ENCODE measurements around the gene RMND1. TPM values are rescaled to one million over a fixed set of nuclear protein-coding genes. Genes with fewer than 3 reads are reported as not detected.

RMND1 gene
- total and polyA plus RNA-seq, 2 of the 13 experiments (the other 11 are each of a cell fraction or from before 2014, with no cell fraction given) = 34.0 to 72.5 TPM

DNA sequence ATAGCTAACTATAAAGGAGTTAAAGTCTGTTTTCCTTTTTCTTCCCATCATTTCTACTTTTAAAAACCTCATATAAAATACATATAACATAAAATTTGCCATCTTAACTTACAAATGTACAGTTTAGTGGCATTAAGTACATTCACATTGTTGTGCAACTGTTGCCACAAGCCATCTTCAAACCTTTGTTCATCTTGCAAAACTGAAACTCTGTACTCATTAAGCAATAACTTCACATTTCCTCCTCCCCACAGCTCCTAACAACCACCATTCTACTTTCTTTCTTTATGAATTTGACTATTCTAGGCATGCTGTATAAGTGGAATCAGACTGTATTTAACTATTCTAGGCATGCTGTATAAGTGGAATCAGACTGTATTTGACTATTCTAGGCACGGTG is 46.4 kb upstream of the RMND1 start (continued):
- no peak for TF ChIP-seq GMEB1 (CRISPR knock-in tag; IDR thresholded peaks at IDR 0.05; ENCODE audit: borderline replicate concordance)
- TF ChIP-seq, protein P1, sequence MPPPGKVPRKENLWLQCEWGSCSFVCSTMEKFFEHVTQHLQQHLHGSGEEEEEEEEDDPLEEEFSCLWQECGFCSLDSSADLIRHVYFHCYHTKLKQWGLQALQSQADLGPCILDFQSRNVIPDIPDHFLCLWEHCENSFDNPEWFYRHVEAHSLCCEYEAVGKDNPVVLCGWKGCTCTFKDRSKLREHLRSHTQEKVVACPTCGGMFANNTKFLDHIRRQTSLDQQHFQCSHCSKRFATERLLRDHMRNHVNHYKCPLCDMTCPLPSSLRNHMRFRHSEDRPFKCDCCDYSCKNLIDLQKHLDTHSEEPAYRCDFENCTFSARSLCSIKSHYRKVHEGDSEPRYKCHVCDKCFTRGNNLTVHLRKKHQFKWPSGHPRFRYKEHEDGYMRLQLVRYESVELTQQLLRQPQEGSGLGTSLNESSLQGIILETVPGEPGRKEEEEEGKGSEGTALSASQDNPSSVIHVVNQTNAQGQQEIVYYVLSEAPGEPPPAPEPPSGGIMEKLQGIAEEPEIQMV (CRISPR knock-in tag; IDR thresholded peaks at IDR 0.05; ENCODE audit: low read depth) = no peak
- TF ChIP-seq KAT2B (IDR thresholded peaks at IDR 0.05; ENCODE audit: borderline replicate concordance, low read depth, low read length) = no peak
- TF ChIP-seq ZNF562 (CRISPR knock-in tag; IDR thresholded peaks at IDR 0.05; ENCODE audit: borderline replicate concordance) = no peak
- TF ChIP-seq SNRNP70 (IDR thresholded peaks at IDR 0.05; ENCODE audit: low read depth, low read length) = no peak
- TF ChIP-seq XBP1 (CRISPR knock-in tag; IDR thresholded peaks at IDR 0.05) = no peak
- no peak for TF ChIP-seq TBX3 (IDR thresholded peaks at IDR 0.05; ENCODE audit: borderline replicate concordance)
- TF ChIP-seq ZSCAN21 (CRISPR knock-in tag; IDR thresholded peaks at IDR 0.05; ENCODE audit: borderline replicate concordance) = no peak
- no peak for TF ChIP-seq IKZF4 (CRISPR knock-in tag; IDR thresholded peaks at IDR 0.05; ENCODE audit: borderline replicate concordance, low read depth, not compliant biosample characterization)
- TF ChIP-seq ZFP41 (CRISPR knock-in tag; IDR thresholded peaks at IDR 0.05; ENCODE audit: borderline replicate concordance) = no peak
- TF ChIP-seq ZNF432 (CRISPR knock-in tag; IDR thresholded peaks at IDR 0.05; ENCODE audit: borderline replicate concordance) = no peak
- peak; percentile 93 for TF ChIP-seq HNF4A (CRISPR knock-in tag; IDR thresholded peaks at IDR 0.05)
- TF ChIP-seq E2F2 (CRISPR knock-in tag; IDR thresholded peaks at IDR 0.05; ENCODE audit: borderline replicate concordance) = no peak
- TF ChIP-seq, protein P2, sequence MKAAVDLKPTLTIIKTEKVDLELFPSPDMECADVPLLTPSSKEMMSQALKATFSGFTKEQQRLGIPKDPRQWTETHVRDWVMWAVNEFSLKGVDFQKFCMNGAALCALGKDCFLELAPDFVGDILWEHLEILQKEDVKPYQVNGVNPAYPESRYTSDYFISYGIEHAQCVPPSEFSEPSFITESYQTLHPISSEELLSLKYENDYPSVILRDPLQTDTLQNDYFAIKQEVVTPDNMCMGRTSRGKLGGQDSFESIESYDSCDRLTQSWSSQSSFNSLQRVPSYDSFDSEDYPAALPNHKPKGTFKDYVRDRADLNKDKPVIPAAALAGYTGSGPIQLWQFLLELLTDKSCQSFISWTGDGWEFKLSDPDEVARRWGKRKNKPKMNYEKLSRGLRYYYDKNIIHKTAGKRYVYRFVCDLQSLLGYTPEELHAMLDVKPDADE (CRISPR knock-in tag; IDR thresholded peaks at IDR 0.05) = no peak
- TF ChIP-seq ONECUT2 (CRISPR knock-in tag; IDR thresholded peaks at IDR 0.05) = no peak
- TF ChIP-seq SMARCC2 (IDR thresholded peaks at IDR 0.05) = no peak
- TF ChIP-seq ASH2L (IDR thresholded peaks at IDR 0.05; ENCODE audit: insufficient read length, low read depth, low read length) = peak; percentile 28
- TF ChIP-seq ZNF430 (CRISPR knock-in tag; IDR thresholded peaks at IDR 0.05) = no peak
- no peak for TF ChIP-seq KDM5B (CRISPR knock-in tag; IDR thresholded peaks at IDR 0.05; ENCODE audit: borderline replicate concordance)
- no peak; the same call in 1 of the 2 replicates for TF ChIP-seq ZNF460 (CRISPR knock-in tag; IDR thresholded peaks at IDR 0.05; ENCODE audit: borderline replicate concordance)
- no peak for TF ChIP-seq ZNF841 (CRISPR knock-in tag; IDR thresholded peaks at IDR 0.05; ENCODE audit: borderline replicate concordance)
- peak; percentile 68 for TF ChIP-seq HDAC2 (CRISPR knock-in tag; IDR thresholded peaks at IDR 0.05)
- TF ChIP-seq FOXP1 (IDR thresholded peaks at IDR 0.05) = no peak
- peak; percentile 59 for TF ChIP-seq FOXP1 (CRISPR knock-in tag; IDR thresholded peaks at IDR 0.05)
- TF ChIP-seq, protein P3, sequence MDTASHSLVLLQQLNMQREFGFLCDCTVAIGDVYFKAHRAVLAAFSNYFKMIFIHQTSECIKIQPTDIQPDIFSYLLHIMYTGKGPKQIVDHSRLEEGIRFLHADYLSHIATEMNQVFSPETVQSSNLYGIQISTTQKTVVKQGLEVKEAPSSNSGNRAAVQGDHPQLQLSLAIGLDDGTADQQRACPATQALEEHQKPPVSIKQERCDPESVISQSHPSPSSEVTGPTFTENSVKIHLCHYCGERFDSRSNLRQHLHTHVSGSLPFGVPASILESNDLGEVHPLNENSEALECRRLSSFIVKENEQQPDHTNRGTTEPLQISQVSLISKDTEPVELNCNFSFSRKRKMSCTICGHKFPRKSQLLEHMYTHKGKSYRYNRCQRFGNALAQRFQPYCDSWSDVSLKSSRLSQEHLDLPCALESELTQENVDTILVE (CRISPR knock-in tag; IDR thresholded peaks at IDR 0.05) = peak; percentile 45; the same call in 1 of the 2 replicates
- no peak for TF ChIP-seq RFXANK (CRISPR knock-in tag; IDR thresholded peaks at IDR 0.05)

Data from HepG2 (cell line).